ENCODE results near the gene SUMO4.
"Not testable (repeated sequence)": the region's sequence is repeated elsewhere in the genome, so short reads cannot be mapped to it uniquely, and the experiment has no call there.

SUMO4 gene

GRCh38 chr6:149435919-149436586 is 36.0 kb downstream of the SUMO4 start:
- no peak for DNase-seq

DNA sequence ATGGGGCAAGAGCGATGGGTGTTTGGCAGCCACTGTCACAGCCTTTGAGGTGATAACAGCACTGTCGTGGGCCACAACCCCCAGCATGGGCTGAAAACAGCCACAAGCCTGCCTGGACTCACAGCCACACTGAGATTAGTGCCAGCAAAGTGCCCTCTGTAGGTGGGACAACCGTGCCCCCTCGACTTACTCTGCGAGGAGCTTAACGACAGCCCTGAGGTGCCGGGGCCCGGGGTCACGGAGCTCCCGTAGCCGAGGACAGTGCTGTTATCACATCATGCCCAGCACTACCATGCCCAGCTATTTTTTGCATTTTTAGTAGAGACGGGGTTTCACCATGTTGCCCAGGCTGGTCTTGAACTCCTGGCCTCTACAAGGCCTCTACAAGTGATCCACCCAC is 36.6 kb downstream of the SUMO4 start:
- DNase-seq: no peak

DNA sequence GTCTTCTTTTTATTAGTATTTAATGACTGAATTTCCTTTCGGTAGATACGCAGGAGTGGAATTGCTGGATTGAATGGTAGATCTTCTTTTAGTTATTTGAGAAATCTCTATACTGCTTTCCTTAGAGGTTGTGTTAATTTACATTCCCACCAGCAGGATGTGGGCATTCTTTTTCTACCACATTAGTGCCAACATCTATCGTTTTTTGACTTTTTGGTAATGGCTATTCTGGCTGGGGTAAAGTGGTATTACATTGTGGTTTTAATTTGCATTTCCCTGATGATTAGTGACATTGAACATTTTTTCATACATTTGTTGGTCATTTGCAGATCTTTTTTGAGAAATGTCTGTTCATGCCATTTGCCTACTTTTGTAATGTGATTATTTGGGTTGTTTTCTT is 37.1 kb downstream of the SUMO4 start:
- DNase-seq: no peak

GRCh38 chr6:149438855-149439254 is 38.8 kb downstream of the SUMO4 start:
- DNase-seq: no peak

- no peak for DNase-seq
Measured at GRCh38 chr6:149439626-149440025, 39.6 kb downstream of the SUMO4 start.

- no peak for DNase-seq
Measured at GRCh38 chr6:149440735-149441671, 40.9 kb downstream of the SUMO4 start.

DNA sequence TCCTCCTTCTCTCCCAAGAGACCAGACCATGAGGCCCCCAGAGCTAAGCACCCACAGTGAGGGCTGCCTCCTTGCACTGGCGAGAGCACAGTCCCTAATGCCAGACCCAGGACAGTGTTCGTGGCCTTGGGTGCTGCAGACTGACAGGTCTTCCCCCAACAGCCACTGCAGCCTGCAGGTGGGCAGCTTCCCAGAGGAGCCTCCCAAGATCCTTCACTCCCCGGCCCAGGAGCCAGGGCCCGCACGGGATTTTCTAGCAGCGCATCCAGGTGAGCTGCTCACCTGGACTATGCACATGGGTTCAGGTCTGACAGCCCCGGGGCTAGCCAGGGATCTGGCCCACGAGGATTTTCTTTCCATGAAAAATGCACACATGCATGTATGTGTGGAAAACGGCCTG is 41.7 kb downstream of the SUMO4 start:
- DNase-seq: no peak

GRCh38 chr6:149443411-149444181 is 43.5 kb downstream of the SUMO4 start:
- no peak for DNase-seq

DNA sequence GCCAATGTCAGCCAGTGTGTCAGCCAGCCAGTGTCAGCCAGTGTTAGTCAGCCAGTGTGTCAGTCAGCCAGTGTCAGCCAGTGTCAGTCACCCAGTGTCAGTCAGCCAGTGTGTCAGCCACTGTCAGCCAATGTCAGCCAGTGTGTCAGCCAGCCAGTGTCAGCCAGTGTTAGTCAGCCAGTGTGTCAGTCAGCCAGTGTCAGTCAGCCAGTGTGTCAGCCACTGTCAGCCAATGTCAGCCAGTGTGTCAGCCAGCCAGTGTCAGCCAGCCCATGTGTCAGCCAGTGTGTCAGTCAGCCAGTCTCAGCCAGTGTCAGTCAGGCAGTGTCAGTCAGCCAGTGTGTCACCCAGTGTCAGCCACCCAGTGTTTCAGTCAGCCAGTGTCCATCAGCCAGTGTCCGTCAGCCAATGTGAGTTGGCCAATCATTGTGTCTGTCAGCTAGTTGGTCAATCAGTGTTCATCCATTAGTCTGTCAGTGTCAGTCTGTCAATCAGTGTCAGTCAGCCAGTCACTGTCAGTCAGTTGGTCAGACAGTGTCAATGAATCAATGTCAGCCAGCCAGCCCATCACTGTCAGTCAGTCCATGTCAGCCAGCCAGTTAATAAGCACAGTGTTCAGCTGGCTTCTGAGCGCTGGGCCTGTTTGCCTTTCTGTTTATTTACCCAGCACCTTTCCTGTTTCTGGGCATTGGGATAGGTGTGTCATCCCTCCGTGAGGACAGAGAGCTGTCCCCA is 44.5 kb downstream of the SUMO4 start:
- not testable (repeated sequence) for DNase-seq

GRCh38 chr6:149445095-149445466 is 45.0 kb downstream of the SUMO4 start:
- no peak for DNase-seq

DNA sequence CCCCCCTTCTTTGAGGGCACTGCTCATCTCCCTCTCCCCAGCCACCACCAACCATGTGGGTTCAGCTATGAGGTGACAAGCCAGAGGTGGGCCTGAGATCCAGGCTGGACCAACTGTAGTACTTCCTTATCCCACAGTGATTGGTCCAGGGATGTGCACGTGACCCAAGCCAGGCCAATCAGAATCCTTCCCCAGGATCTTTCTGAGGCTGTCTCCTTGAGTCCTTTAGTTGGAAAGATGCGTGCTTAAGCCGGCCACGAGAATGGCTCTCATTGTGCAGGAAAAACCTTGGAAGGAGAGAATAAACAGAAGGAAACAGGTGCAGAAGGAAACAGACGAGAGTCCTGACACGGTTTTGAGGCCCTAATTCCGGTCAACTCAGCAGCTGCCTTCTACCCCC is 45.5 kb downstream of the SUMO4 start:
- DNase-seq: no peak

- no peak for DNase-seq
Measured at GRCh38 chr6:149446791-149447376, 46.8 kb downstream of the SUMO4 start.

GRCh38 chr6:149448821-149449453 is 48.9 kb downstream of the SUMO4 start:
- no peak for DNase-seq

GRCh38 chr6:149449831-149450678 is 50.0 kb downstream of the SUMO4 start:
- no peak for DNase-seq
